H9 (cell line): ENCODE measurements around the gene CDKN3. TPM values are rescaled to one million over a fixed set of nuclear protein-coding genes. Genes with fewer than 3 reads are reported as not detected.
"Not testable (repeated sequence)": the region's sequence is repeated elsewhere in the genome, so short reads cannot be mapped to it uniquely, and the experiment has no call there.

Experiments
- DNase-seq: peaks from one replicate; pipeline ENCODE4 v3.0.0-alpha.2; 2017
- H2AFZ ChIP-seq: one replicate; pipeline ENCODE4 v1.6.1; 2013; ENCODE audit warnings: mild to moderate bottlenecking, low read length, control low read depth, moderate library complexity
- H2AK5ac ChIP-seq: 2 replicates; pipeline ENCODE4 v1.6.1; 2013; ENCODE audit warnings: low read length, control low read depth, mixed read lengths; ENCODE audit not compliant: insufficient read length
- H2BK120ac ChIP-seq: one replicate; pipeline ENCODE4 v1.6.1; 2013; ENCODE audit warnings: low read depth, mild to moderate bottlenecking, low read length, control low read depth, inconsistent platforms; ENCODE audit not compliant: poor library complexity, severe bottlenecking
- H2BK12ac ChIP-seq: 2 replicates; pipeline ENCODE4 v1.6.1; 2013; ENCODE audit warnings: low read length, control low read depth, mixed read lengths, low read depth; ENCODE audit not compliant: insufficient read length
- H2BK15ac ChIP-seq: 2 replicates; pipeline ENCODE4 v1.6.1; 2013; ENCODE audit warnings: low read depth, low read length, control low read depth
- H2BK20ac ChIP-seq: one replicate; pipeline ENCODE4 v1.6.1; 2013; ENCODE audit warnings: low read depth, mild to moderate bottlenecking, low read length, control low read depth, inconsistent platforms; ENCODE audit not compliant: poor library complexity, severe bottlenecking
- H2BK5ac ChIP-seq: 2 replicates; pipeline ENCODE4 v1.6.1; 2013; ENCODE audit warnings: low read length, control low read depth, mixed read lengths; ENCODE audit not compliant: insufficient read length
- H3K14ac ChIP-seq: 2 replicates; pipeline ENCODE4 v1.6.1; 2013; ENCODE audit warnings: low read length, control low read depth; ENCODE audit not compliant: insufficient read depth
- H3K18ac ChIP-seq: 2 replicates; pipeline ENCODE4 v1.6.1; 2013; ENCODE audit warnings: low read depth, mild to moderate bottlenecking, mixed read lengths, low read length, control low read depth; ENCODE audit not compliant: insufficient read length
- H3K23ac ChIP-seq: 2 replicates; pipeline ENCODE4 v1.6.1; 2013; ENCODE audit warnings: low read length, control low read depth, mixed read lengths, low read depth; ENCODE audit not compliant: insufficient read length
- H3K23me2 ChIP-seq: 2 replicates; pipeline ENCODE4 v1.6.1; 2013; ENCODE audit warnings: low read depth, mild to moderate bottlenecking, mixed read lengths, low read length, control low read depth; ENCODE audit not compliant: insufficient read length, poor library complexity, severe bottlenecking
- H3K27ac ChIP-seq: 2 replicates; pipeline ENCODE4 v1.5.1; 2013; ENCODE audit warnings: low read length, control low read depth, mixed read lengths, low read depth; ENCODE audit not compliant: insufficient read length
- H3K27me3 ChIP-seq: 2 replicates; pipeline ENCODE4 v1.6.1; 2013; ENCODE audit warnings: low read length, control low read depth, inconsistent platforms; ENCODE audit not compliant: insufficient read depth
- H3K4ac ChIP-seq: 2 replicates; pipeline ENCODE4 v1.6.1; 2013; ENCODE audit warnings: low read depth, mild to moderate bottlenecking, control low read depth, inconsistent platforms, low read length, moderate library complexity
- H3K4me1 ChIP-seq: 2 replicates; pipeline ENCODE4 v1.6.1; 2013; ENCODE audit warnings: low read length, control low read depth, inconsistent platforms; ENCODE audit not compliant: insufficient read depth
- H3K4me2 ChIP-seq: 2 replicates; pipeline ENCODE4 v1.6.1; 2013; ENCODE audit warnings: low read length, control low read depth, mixed read lengths; ENCODE audit not compliant: insufficient read length, insufficient read depth
- H3K56ac ChIP-seq: 2 replicates; pipeline ENCODE4 v1.6.1; 2013; ENCODE audit warnings: low read depth, mild to moderate bottlenecking, mixed read lengths, low read length, control low read depth; ENCODE audit not compliant: insufficient read length
- H3K79me1 ChIP-seq: 2 replicates; pipeline ENCODE4 v1.6.1; 2013; ENCODE audit warnings: low read depth, mild to moderate bottlenecking, moderate library complexity, low read length, control low read depth, inconsistent platforms; ENCODE audit not compliant: insufficient read depth, poor library complexity, severe bottlenecking
- H3K79me2 ChIP-seq: 2 replicates; pipeline ENCODE4 v1.6.1; 2013; ENCODE audit warnings: low read length, control low read depth, inconsistent platforms; ENCODE audit not compliant: insufficient read depth
- H3K9ac ChIP-seq: 2 replicates; pipeline ENCODE4 v1.6.1; 2013; ENCODE audit warnings: low read length, control low read depth, mixed read lengths; ENCODE audit not compliant: insufficient read length; ENCODE audit errors: extremely low read depth
- H3K9me3 ChIP-seq: one replicate; pipeline ENCODE4 v1.6.1; 2013; ENCODE audit warnings: low read depth, low read length, inconsistent platforms; ENCODE audit not compliant: control insufficient read depth
- H3T11ph ChIP-seq: one replicate; pipeline ENCODE4 v1.6.1; 2013; ENCODE audit warnings: mild to moderate bottlenecking, low read length, control low read depth, inconsistent platforms
- H4K20me1 ChIP-seq: one replicate; pipeline ENCODE4 v1.6.1; 2013; ENCODE audit not compliant: control insufficient read depth, insufficient read length, insufficient read depth
- H4K5ac ChIP-seq: 2 replicates; pipeline ENCODE4 v1.6.1; 2013; ENCODE audit warnings: low read depth, mild to moderate bottlenecking, mixed read lengths, low read length, control low read depth; ENCODE audit not compliant: insufficient read length
- H4K8ac ChIP-seq: replicated peaks from 2 replicates; pipeline ENCODE4 v1.6.1; 2013; ENCODE audit warnings: low read length, control low read depth, mixed read lengths, low read depth; ENCODE audit not compliant: insufficient read length
- H4K91ac ChIP-seq: 2 replicates; pipeline ENCODE4 v1.6.1; 2013; ENCODE audit warnings: low read depth, mild to moderate bottlenecking, moderate library complexity, mixed read lengths, low read length, control low read depth; ENCODE audit not compliant: insufficient read length
- H3K27ac Mint-ChIP-seq, 3 experiments: 2 replicates in 2 of 3; 3 replicates in 1 of 3; pipeline ENCODE4 v1.8.0; 2020 to 2021; ENCODE audit warnings: mixed read lengths in 3 of 3, mild to moderate bottlenecking in 1 of 3, moderate library complexity in 1 of 3
- H3K27me3 Mint-ChIP-seq: 2 replicates; pipeline ENCODE4 v1.8.0; 2021; ENCODE audit warnings: low read depth, mild to moderate bottlenecking, moderate library complexity, mixed read lengths
- H3K36me3 Mint-ChIP-seq, 3 experiments: 2 replicates in 2 of 3; 3 replicates in 1 of 3; pipeline ENCODE4 v1.8.0; 2020 to 2021; ENCODE audit warnings: low read depth in 3 of 3, mixed read lengths in 3 of 3; ENCODE audit not compliant: insufficient read depth in 1 of 3
- H3K4me1 Mint-ChIP-seq, 2 experiments: 2 replicates each; pipeline ENCODE4 v1.8.0; 2020; ENCODE audit warnings: mixed read lengths in 2 of 2
- H3K4me3 Mint-ChIP-seq, 2 experiments: 2 replicates in 1 of 2; 3 replicates in 1 of 2; pipeline ENCODE4 v1.8.0; 2020 to 2021; ENCODE audit warnings: mild to moderate bottlenecking in 2 of 2, mixed read lengths in 2 of 2, moderate library complexity in 1 of 2
- H3K9me3 Mint-ChIP-seq, 2 experiments: 2 replicates in 1 of 2; 3 replicates in 1 of 2; pipeline ENCODE4 v1.8.0; 2020; ENCODE audit warnings: mild to moderate bottlenecking in 2 of 2, mixed read lengths in 2 of 2, moderate library complexity in 1 of 2
- CTCF ChIP-seq: fragments of 200-600 bp; sonication (generic); conservative IDR thresholded peaks from 3 replicates; pipeline ENCODE4 v1.8.0; 2021; ENCODE audit warnings: antibody characterized with exemption, mild to moderate bottlenecking
- WGBS: extraction: QIAGEN DNeasy Blood & Tissue Kit; methylation state at CpG from one replicate; pipeline ENCODE4 v1.1.7; 2013; ENCODE audit warnings: missing lambda C conversion rate, low lambda C conversion rate, mixed read lengths; ENCODE audit not compliant: insufficient read length; ENCODE audit errors: extremely low coverage; 5-methylcytosine and 5-hydroxymethylcytosine counted together
- total RNA-seq: library from RNA; stranded (reverse); gene quantifications from 2 replicates; pipeline ENCODE4 v1.2.1, GENCODE V29; 2021

CDKN3 gene
- total RNA-seq, 1 experiment from 2014 or later, result 45.9 TPM

- WGBS, result no CpG with 5 or more reads among the region's 4 CpGs
- no peak overlapping the region for H2BK120ac ChIP-seq
- H3K79me2 ChIP-seq, result peaks cover 40% of the 10 kb centered on the region
- 0 out of 5 replicates have a peak overlapping the region, but pooled peaks of 1 of the 2 experiments have one; percentile 6 for H3K4me3 Mint-ChIP-seq
- H3K18ac ChIP-seq, result no peak overlapping the region
- DNase-seq, result no peak
- H2BK15ac ChIP-seq, result no peak overlapping the region
- H3K9ac ChIP-seq, result no peak overlapping the region
- peaks cover 3% of the 10 kb centered on the region for H3K23me2 ChIP-seq
- no peak overlapping the region for H3K23ac ChIP-seq
- no peaks in the 10 kb centered on the region for H3K27me3 Mint-ChIP-seq
- H3K9me3 Mint-ChIP-seq, result no peaks in the 10 kb centered on the region
- H3K56ac ChIP-seq, result no peak overlapping the region
- H3K4me2 ChIP-seq, result no peak overlapping the region
- H4K8ac ChIP-seq, result no peak overlapping the region
- no peaks in the 10 kb centered on the region for H3K9me3 ChIP-seq
- H2AK5ac ChIP-seq, result no peak overlapping the region
- H2BK20ac ChIP-seq, result no peak overlapping the region
- peaks cover 5% of the 10 kb centered on the region; the same call in 1 of the 2 replicates for H3K4me1 ChIP-seq
- H2BK12ac ChIP-seq, result no peak overlapping the region
- no peak overlapping the region for H4K5ac ChIP-seq
- H3K36me3 Mint-ChIP-seq, result peaks cover 11 to 36% (median 36%) of the 10 kb centered on the region in 3 experiments; a peak in 6 of 7 replicates
- H3T11ph ChIP-seq, result no peak overlapping the region
- H3K79me1 ChIP-seq, result peaks cover 3% of the 10 kb centered on the region
- no peak overlapping the region for H2BK5ac ChIP-seq
- TF ChIP-seq CTCF, result no peak
- no peak overlapping the region for H3K27ac Mint-ChIP-seq
- H2AFZ ChIP-seq, result no peak overlapping the region
- peaks cover 52 to 74% of the 10 kb centered on the region in 2 experiments for H3K4me1 Mint-ChIP-seq
- H4K91ac ChIP-seq, result no peak overlapping the region
- H3K14ac ChIP-seq, result no peak overlapping the region
- no peaks in the 10 kb centered on the region for H3K27me3 ChIP-seq
- no peak overlapping the region for H3K4ac ChIP-seq
- H4K20me1 ChIP-seq, result no peaks in the 10 kb centered on the region
- H3K27ac ChIP-seq, result no peak overlapping the region
Observed at GRCh38 chr14:54435500-54435981, 38.7 kb downstream of the CDKN3 start.

GRCh38 chr14:54437954-54438353 lies 41.1 kb downstream of the CDKN3 start:
- not testable (repeated sequence) for H3K4me2 ChIP-seq, H3K4ac ChIP-seq, H2BK120ac ChIP-seq, H4K20me1 ChIP-seq, H4K5ac ChIP-seq, H3K56ac ChIP-seq, H3K79me1 ChIP-seq, H3T11ph ChIP-seq, H3K9me3 ChIP-seq, H2AK5ac ChIP-seq, H4K8ac ChIP-seq, H3K14ac ChIP-seq, H4K91ac ChIP-seq, H3K27ac Mint-ChIP-seq, H3K27ac ChIP-seq, H3K27me3 ChIP-seq, H3K4me1 ChIP-seq, H3K23me2 ChIP-seq, DNase-seq, H3K9me3 Mint-ChIP-seq, H2BK12ac ChIP-seq, H2BK20ac ChIP-seq, H3K23ac ChIP-seq, H3K9ac ChIP-seq, H3K4me3 Mint-ChIP-seq, H2BK5ac ChIP-seq, H2AFZ ChIP-seq, H3K27me3 Mint-ChIP-seq, H2BK15ac ChIP-seq, H3K18ac ChIP-seq
- H3K36me3 Mint-ChIP-seq, result peaks cover 8 to 24% (median 23%) of the 10 kb centered on the region in 3 experiments; a peak in 6 of 7 replicates
- H3K79me2 ChIP-seq, result peaks cover 38% of the 10 kb centered on the region
- H3K4me1 Mint-ChIP-seq, result peaks cover 49 to 72% of the 10 kb centered on the region in 2 experiments
- no CpG with 5 or more reads among the region's 4 CpGs for WGBS
